KMS-11 (cell line): ENCODE results near the gene VWF.

Source experiments
- H2AFZ ChIP-seq: fragments of 200-600 bp; sonication (generic); 2 replicates; pipeline ENCODE4 v1.6.1; 2016; ENCODE audit warnings: antibody characterized with exemption, mixed run types, low read depth
- H3K27ac ChIP-seq: fragments of 200-600 bp; sonication (generic); 2 replicates; pipeline ENCODE4 v1.6.1; 2016; ENCODE audit warnings: mild to moderate bottlenecking, mixed run types
- H3K27me3 ChIP-seq: fragments of 200-600 bp; sonication (generic); 2 replicates; pipeline ENCODE4 v1.6.1; 2017; ENCODE audit warnings: mild to moderate bottlenecking, low read depth, mixed run types, moderate library complexity; ENCODE audit not compliant: insufficient read depth
- H3K36me3 ChIP-seq: fragments of 200-600 bp; sonication (generic); 2 replicates; pipeline ENCODE4 v1.6.1; 2017; ENCODE audit warnings: mild to moderate bottlenecking, mixed run types; ENCODE audit not compliant: insufficient read depth
- H3K4me1 ChIP-seq: fragments of 200-600 bp; sonication (generic); 2 replicates; pipeline ENCODE4 v1.6.1; 2016; ENCODE audit warnings: mild to moderate bottlenecking, low read depth, mixed run types; ENCODE audit not compliant: poor library complexity, severe bottlenecking
- H3K4me2 ChIP-seq: fragments of 200-600 bp; sonication (generic); 2 replicates; pipeline ENCODE4 v1.7.0; 2016; ENCODE audit warnings: mild to moderate bottlenecking, mixed run types
- H3K4me3 ChIP-seq: fragments of 200-600 bp; sonication (generic); IDR thresholded peaks from 2 replicates; pipeline ENCODE4 v1.6.1; 2017; ENCODE audit warnings: low read depth, low read length, mixed read lengths; ENCODE audit not compliant: insufficient read depth
- H3K79me2 ChIP-seq: fragments of 200-600 bp; sonication (generic); 2 replicates; pipeline ENCODE4 v1.6.1; 2016; ENCODE audit warnings: low read depth, mixed run types; ENCODE audit not compliant: insufficient read depth
- H3K9ac ChIP-seq: fragments of 200-600 bp; sonication (generic); 2 replicates; pipeline ENCODE4 v1.6.1; 2016; ENCODE audit warnings: mild to moderate bottlenecking, mixed run types
- H4K20me1 ChIP-seq: fragments of 200-600 bp; sonication (generic); 2 replicates; pipeline ENCODE4 v1.6.1; 2016; ENCODE audit warnings: mild to moderate bottlenecking, mixed run types; ENCODE audit not compliant: insufficient read depth
- CTCF ChIP-seq: fragments of 200-600 bp; sonication (generic); conservative IDR thresholded peaks from 2 replicates; pipeline ENCODE4 v1.6.1; 2017; ENCODE audit warnings: low read depth, mild to moderate bottlenecking, antibody characterized with exemption, low read length, moderate library complexity, mixed read lengths

Gene VWF

DNA sequence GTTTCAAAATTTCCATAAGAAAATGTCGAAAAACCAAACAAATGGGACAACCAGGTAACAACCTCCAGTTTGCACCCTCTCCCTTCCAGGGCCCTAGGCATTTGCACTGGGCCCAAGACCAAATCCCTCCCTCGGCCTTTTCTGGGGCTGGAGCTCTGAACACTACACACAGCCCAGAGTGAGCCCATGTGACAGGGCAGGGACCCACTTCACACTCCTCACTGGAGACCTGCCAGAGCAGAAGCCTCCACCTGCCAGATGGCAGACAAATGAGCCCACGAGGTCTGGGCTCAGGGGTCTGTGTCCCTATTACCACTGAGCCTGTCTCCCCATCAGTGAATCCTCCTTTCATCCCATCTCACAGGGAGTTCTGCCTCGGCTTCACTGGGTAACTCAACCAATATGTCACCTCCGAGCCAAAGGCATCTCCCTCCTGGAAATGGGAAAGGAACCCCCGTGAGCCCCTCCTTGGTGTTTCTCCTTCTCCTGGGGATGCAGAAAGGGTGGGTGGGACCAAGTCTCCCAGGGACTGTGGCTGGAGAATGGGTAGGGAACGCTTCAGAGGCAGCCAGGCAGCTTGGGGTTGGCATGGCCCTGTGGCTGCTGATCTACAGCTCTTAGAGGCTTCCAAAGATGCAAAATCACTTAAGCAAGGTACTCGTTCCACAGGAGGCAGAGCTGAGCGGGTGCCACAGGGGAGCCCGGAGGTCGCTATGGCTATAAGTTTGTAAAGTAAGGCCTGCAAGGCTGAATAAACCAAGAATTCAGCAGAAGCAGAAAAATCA, 10.6 kb downstream of the VWF start:
- no peak for TF ChIP-seq CTCF
- Histone ChIP-seq H3K4me3 (no peak overlapping the region), H3K4me1 (peaks cover 4% of the 10 kb centered on the region), H3K79me2 (no peaks in the 10 kb centered on the region), H3K36me3 (no peaks in the 10 kb centered on the region), H3K9ac (no peak overlapping the region), H3K27me3 (no peaks in the 10 kb centered on the region), H4K20me1 (no peaks in the 10 kb centered on the region), H2AFZ (no peak overlapping the region), H3K27ac (no peak overlapping the region), H3K4me2 (no peak overlapping the region)

DNA sequence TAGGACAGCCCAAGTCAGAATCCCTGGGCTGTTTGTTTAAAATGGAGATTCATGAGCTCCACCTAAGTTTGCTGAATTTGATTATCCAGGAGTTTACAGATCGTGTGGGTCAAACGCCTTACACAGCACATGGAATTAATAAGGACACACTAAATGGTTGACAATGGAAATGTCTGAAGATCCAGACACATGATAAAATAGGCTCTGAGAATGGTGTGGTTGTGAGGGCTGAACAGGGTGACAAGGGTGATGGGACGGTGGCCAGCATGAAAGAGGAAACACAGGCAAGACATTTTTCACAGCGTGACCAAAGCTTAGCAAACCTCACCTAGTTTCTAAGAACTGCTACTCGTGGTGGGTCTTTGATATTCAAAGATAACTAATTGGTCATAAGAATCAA, 12.5 kb downstream of the VWF start:
- Histone ChIP-seq H3K36me3 (no peaks in the 10 kb centered on the region), H3K79me2 (no peaks in the 10 kb centered on the region), H3K4me2 (no peak overlapping the region), H3K27ac (no peak overlapping the region), H3K27me3 (no peaks in the 10 kb centered on the region), H3K4me3 (no peak overlapping the region), H3K4me1 (peaks cover 2% of the 10 kb centered on the region), H4K20me1 (no peaks in the 10 kb centered on the region), H2AFZ (no peak overlapping the region), H3K9ac (no peak overlapping the region)
- no peak for TF ChIP-seq CTCF

- Histone ChIP-seq H4K20me1 (no peaks in the 10 kb centered on the region), H3K36me3 (no peaks in the 10 kb centered on the region), H3K4me3 (no peak overlapping the region), H3K79me2 (no peaks in the 10 kb centered on the region), H3K9ac (no peak overlapping the region), H2AFZ (no peak overlapping the region), H3K4me1 (no peaks in the 10 kb centered on the region), H3K4me2 (no peak overlapping the region), H3K27me3 (no peaks in the 10 kb centered on the region), H3K27ac (no peak overlapping the region)
- no peak for TF ChIP-seq CTCF
These were observed 14.5 kb downstream of the VWF start for GRCh38 chr12:6110006-6110405.

- H3K4me3 ChIP-seq = no peak overlapping the region
These were observed 18.3 kb downstream of the VWF start for GRCh38 chr12:6106218-6106617.

More at GRCh38 chr12:6106218-6106617, 18.3 kb downstream of the VWF start:
- Histone ChIP-seq H3K27ac (no peak overlapping the region), H3K4me1 (peaks cover 17% of the 10 kb centered on the region), H3K27me3 (no peaks in the 10 kb centered on the region), H3K36me3 (no peaks in the 10 kb centered on the region), H4K20me1 (no peaks in the 10 kb centered on the region), H3K4me2 (no peak overlapping the region), H3K9ac (no peak overlapping the region), H2AFZ (no peak overlapping the region), H3K79me2 (no peaks in the 10 kb centered on the region)
- no peak for TF ChIP-seq CTCF
